Measurements from ENCODE around the gene SLC25A43. TPM values are rescaled to one million over a fixed set of nuclear protein-coding genes. Genes with fewer than 3 reads are reported as not detected.

SLC25A43 gene
- total RNA-seq, 4 donors from 2014 or later: 9.2 to 33.5 (median 12.5) TPM

DNA sequence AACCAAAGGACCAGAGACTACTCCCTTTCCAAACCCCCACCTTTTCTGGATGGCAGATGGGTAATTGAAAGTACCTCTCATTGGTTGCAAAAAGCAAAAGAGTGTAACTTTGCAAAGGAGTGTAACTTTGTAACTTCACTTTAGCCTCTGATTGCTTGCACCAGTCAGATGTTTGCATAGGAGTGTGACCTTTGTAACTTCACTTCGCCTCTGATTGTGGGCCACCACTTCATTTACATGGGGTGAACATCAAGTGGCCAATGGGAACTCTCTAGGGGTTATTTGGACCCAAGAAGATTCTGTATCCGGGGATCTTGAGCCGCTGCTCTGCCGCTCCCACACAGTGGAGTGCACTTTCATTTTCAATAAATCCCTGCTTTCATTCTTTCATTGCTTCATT is 9.9 kb upstream of the SLC25A43 start:
- peak overlapping the region; percentile 38 to 58 for H3K27ac ChIP-seq
- no peaks in the 10 kb centered on the region for H3K4me1 ChIP-seq
- no peak for DNase-seq
- no peaks in the 10 kb centered on the region for H3K9me3 ChIP-seq
- no peaks in the 10 kb centered on the region for H3K36me3 ChIP-seq
- no peak for TF ChIP-seq POLR2A (IDR thresholded peaks at IDR 0.05)
- TF ChIP-seq CTCF (IDR thresholded peaks at IDR 0.05): no peak
- intact Hi-C loops (cut with DNase I; ENCODE audit: low total_unique reads): no loop called here
- H3K27me3 ChIP-seq: no peaks in the 10 kb centered on the region
- H3K4me3 ChIP-seq: peak overlapping the region; percentile 8 to 26

GRCh38 chrX:119389871-119390501 is 9.2 kb upstream of the SLC25A43 start:
- peak overlapping the region; percentile 38 to 58 for H3K27ac ChIP-seq
- H3K9me3 ChIP-seq: no peaks in the 10 kb centered on the region
- no peak for DNase-seq
- H3K27me3 ChIP-seq: no peaks in the 10 kb centered on the region
- H3K4me1 ChIP-seq: no peaks in the 10 kb centered on the region
- H3K4me3 ChIP-seq: peak overlapping the region; percentile 8 to 26
- TF ChIP-seq POLR2A (IDR thresholded peaks at IDR 0.05) (no peak), CTCF (IDR thresholded peaks at IDR 0.05) (no peak)
- intact Hi-C loops (cut with DNase I; ENCODE audit: low total_unique reads): no loop called here
- H3K36me3 ChIP-seq: no peaks in the 10 kb centered on the region

DNA sequence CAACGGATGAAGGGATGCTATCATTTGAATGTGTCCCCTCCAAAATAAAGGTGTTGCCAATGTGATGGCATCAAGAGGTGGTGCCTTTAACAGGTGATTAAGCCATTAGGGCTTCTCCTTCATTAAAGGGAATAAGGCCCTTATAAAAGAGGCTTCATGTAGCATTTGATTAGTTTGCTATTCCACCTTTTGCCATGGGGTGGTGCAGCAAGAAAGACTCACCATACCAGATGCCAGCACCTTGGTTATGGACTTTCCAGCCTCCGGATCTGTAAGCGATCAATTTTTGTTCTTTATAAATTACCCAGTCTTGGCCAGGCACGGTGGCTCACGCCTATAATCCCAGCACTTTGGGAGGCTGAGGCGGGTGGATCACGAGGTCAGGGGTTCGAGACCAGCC is 7.9 kb upstream of the SLC25A43 start:
- no peak for TF ChIP-seq CTCF (IDR thresholded peaks at IDR 0.05)
- no peak for TF ChIP-seq POLR2A (IDR thresholded peaks at IDR 0.05)
- Histone ChIP-seq H3K27ac (no peak overlapping the region), H3K9me3 (no peaks in the 10 kb centered on the region), H3K4me3 (no peak overlapping the region), H3K36me3 (no peaks in the 10 kb centered on the region), H3K4me1 (no peaks in the 10 kb centered on the region), H3K27me3 (no peaks in the 10 kb centered on the region)
- intact Hi-C loops (cut with DNase I; ENCODE audit: low total_unique reads): no loop called here
- no peak for DNase-seq

- intact Hi-C loops (cut with DNase I; ENCODE audit: low total_unique reads): no loop called here
- H3K36me3 ChIP-seq: no peaks in the 10 kb centered on the region
- no peak for TF ChIP-seq POLR2A (IDR thresholded peaks at IDR 0.05)
- TF ChIP-seq CTCF (IDR thresholded peaks at IDR 0.05): no peak
- no peak overlapping the region for H3K27ac ChIP-seq
- no peaks in the 10 kb centered on the region for H3K4me1 ChIP-seq
- H3K4me3 ChIP-seq: no peak overlapping the region
- no peaks in the 10 kb centered on the region for H3K27me3 ChIP-seq
- no peak for DNase-seq
- H3K9me3 ChIP-seq: no peaks in the 10 kb centered on the region
Measured at GRCh38 chrX:119393144-119393543, 6.0 kb upstream of the SLC25A43 start.

- DNase-seq: no peak
- Histone ChIP-seq H3K27me3 (no peaks in the 10 kb centered on the region), H3K9me3 (no peaks in the 10 kb centered on the region), H3K27ac (peak overlapping the region; percentile 78 to 95), H3K4me3 (peak overlapping the region; percentile 31 to 74), H3K36me3 (no peaks in the 10 kb centered on the region), H3K4me1 (no peaks in the 10 kb centered on the region)
- intact Hi-C loops (cut with DNase I; ENCODE audit: low total_unique reads): no loop called here
- TF ChIP-seq CTCF (IDR thresholded peaks at IDR 0.05) (no peak), POLR2A (IDR thresholded peaks at IDR 0.05) (no peak)
Measured at GRCh38 chrX:119398587-119398973, 556 bp upstream of the SLC25A43 start.

Data from uterus (tissue), 4 donors.